Lower lobe of right lung (tissue), 2 donors: ENCODE measurements around the gene RGL1. TPM values are rescaled to one million over a fixed set of nuclear protein-coding genes. Genes with fewer than 3 reads are reported as not detected.
A peak's percentile ranks its signal among the peaks of the same experiment; 100 is the strongest.

Experiments used
- ATAC-seq, 2 donors: fragments of 200-7000 bp; cut with Tn5 transposase; one replicate each; pipeline ENCODE4 v1.9.1; 2020 to 2022; ENCODE audit warnings: mild to moderate bottlenecking in 2 of 2, moderate library complexity in 2 of 2
- DNase-seq: peaks from one replicate; pipeline ENCODE4 v3.0.0-alpha.2; 2020
- H3K27ac ChIP-seq: fragments of 200-600 bp; one replicate; pipeline ENCODE4 v1.8.0; 2022
- H3K27me3 ChIP-seq: fragments of 200-600 bp; one replicate; pipeline ENCODE4 v1.8.0; 2022; ENCODE audit warnings: low read depth
- H3K36me3 ChIP-seq: fragments of 200-600 bp; one replicate; pipeline ENCODE4 v1.8.0; 2022; ENCODE audit warnings: mild to moderate bottlenecking
- H3K4me1 ChIP-seq: fragments of 200-600 bp; one replicate; pipeline ENCODE4 v1.8.0; 2022
- H3K4me3 ChIP-seq: fragments of 200-600 bp; one replicate; pipeline ENCODE4 v1.8.0; 2022; ENCODE audit warnings: mild to moderate bottlenecking
- H3K9me3 ChIP-seq: fragments of 200-600 bp; one replicate; pipeline ENCODE4 v1.8.0; 2022
- intact Hi-C: fragments of 100-400 bp; cut with DNase I; formaldehyde crosslinking; loops from one replicate; pipeline ENCODE4 v1.11.0; 2022
- total RNA-seq: library from RNA; stranded (reverse); fragmentation: NEBNext Ultra II Directional; extraction: Animal tissue kit (Norgen Biotek cat#: 25700); gene quantifications from one replicate; pipeline ENCODE4 v1.2.1, GENCODE V29; 2021
- TF ChIP-seq, protein P1 (sequence below): fragments of 200-600 bp; IDR thresholded peaks from one replicate; pipeline ENCODE4 v1.8.0; 2022; ENCODE audit warnings: antibody characterized with exemption, mild to moderate bottlenecking
- donor health status: DM: no; HTN: yes; CAD: no; lungs with severe emphysema.

The RGL1 gene
- total RNA-seq, 1 donor from 2014 or later = 37.6 TPM

DNA sequence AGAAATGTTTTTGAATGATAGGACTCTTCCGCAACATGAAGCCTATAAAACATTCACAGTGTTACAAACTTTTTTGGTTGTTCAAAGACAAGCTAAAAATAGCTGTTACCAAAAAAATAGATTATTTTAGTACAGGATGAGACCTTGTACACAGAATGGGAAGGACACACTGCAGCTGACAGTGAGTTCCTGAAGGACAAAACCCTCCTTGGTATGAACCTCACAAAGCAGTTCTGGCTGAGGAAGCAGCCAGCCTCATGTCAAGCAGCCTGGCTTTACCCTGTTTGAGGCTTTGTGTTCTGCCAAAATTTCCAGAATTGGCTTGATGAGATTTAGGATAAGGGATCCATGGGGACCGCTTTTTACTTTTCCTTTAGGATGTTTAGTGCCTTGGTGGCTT, 93.7 kb downstream of the RGL1 start:
- intact Hi-C loops = no loop called here
- H3K9me3 ChIP-seq = no peaks in the 10 kb centered on the region
- no peak overlapping the region for H3K4me3 ChIP-seq
- H3K36me3 ChIP-seq = peaks cover 59% of the 10 kb centered on the region
- no peak for ATAC-seq
- peaks cover 16% of the 10 kb centered on the region for H3K4me1 ChIP-seq
- H3K27me3 ChIP-seq = no peaks in the 10 kb centered on the region
- TF ChIP-seq, protein P1, sequence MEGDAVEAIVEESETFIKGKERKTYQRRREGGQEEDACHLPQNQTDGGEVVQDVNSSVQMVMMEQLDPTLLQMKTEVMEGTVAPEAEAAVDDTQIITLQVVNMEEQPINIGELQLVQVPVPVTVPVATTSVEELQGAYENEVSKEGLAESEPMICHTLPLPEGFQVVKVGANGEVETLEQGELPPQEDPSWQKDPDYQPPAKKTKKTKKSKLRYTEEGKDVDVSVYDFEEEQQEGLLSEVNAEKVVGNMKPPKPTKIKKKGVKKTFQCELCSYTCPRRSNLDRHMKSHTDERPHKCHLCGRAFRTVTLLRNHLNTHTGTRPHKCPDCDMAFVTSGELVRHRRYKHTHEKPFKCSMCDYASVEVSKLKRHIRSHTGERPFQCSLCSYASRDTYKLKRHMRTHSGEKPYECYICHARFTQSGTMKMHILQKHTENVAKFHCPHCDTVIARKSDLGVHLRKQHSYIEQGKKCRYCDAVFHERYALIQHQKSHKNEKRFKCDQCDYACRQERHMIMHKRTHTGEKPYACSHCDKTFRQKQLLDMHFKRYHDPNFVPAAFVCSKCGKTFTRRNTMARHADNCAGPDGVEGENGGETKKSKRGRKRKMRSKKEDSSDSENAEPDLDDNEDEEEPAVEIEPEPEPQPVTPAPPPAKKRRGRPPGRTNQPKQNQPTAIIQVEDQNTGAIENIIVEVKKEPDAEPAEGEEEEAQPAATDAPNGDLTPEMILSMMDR = no peak
- H3K27ac ChIP-seq = no peak overlapping the region
- no peak for DNase-seq

- Histone ChIP-seq H3K27me3 (no peaks in the 10 kb centered on the region), H3K36me3 (peaks cover 76% of the 10 kb centered on the region), H3K9me3 (no peaks in the 10 kb centered on the region), H3K27ac (peak overlapping the region; percentile 3), H3K4me1 (peaks cover 8% of the 10 kb centered on the region), H3K4me3 (no peak overlapping the region)
- TF ChIP-seq, protein P1 = no peak
- intact Hi-C loops = no loop called here
- DNase-seq = no peak
- no peak for ATAC-seq
These were observed 96.9 kb downstream of the RGL1 start for GRCh38 chr1:183901748-183902330.

DNA sequence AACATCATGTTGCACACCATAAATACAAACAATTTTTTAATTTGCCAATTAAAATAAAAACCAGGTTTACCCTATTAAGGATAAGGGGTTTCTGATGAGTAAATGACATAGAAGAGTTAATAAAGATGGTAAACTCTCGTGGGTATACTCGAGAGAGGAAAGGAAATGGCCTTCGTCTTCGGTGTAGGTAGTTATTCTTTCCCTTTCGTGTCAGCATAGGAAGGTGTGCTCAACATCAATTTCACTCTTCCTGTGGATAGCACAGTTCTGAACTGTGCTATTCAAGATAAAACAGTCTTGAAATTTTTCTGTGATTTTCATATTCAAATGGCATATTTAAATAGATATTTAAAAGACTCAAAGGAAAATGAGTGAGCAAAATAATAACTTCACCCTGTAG, 98.2 kb downstream of the RGL1 start:
- intact Hi-C loops = no loop called here
- Histone ChIP-seq H3K27ac (no peak overlapping the region), H3K9me3 (no peaks in the 10 kb centered on the region), H3K36me3 (peaks cover 80% of the 10 kb centered on the region), H3K27me3 (no peaks in the 10 kb centered on the region), H3K4me3 (no peak overlapping the region), H3K4me1 (peaks cover 8% of the 10 kb centered on the region)
- TF ChIP-seq, protein P1 = no peak
- DNase-seq (no peak), ATAC-seq (no peak)

DNA sequence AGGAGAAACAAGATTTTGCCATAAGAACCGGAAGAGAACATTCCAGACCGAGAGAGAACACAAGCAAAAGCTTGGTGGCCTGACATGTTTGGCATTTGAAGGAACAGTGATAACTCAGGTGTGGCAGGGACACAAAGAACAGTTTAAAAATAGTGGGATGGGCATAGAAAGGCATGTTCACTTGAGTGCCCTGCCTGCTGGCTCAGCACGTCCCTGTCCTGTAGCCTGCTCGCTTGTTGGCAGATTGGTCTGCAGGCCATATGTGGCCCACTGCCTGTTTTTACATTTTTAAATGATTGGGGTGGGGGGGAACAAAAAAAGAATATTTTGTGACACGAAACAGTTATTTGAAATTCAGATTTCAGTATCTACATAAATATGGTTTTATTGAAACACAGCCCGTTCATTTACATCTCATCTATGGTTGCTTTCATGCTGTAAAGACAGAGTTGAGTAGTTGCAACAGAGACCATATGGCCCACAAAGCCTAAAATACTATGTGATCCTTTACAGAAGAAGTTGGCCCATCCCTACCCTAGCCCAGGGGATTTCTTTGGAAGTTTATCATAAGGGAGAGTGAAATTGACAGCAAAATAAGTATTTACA, 100.7 kb downstream of the RGL1 start:
- peaks cover 86% of the 10 kb centered on the region for H3K36me3 ChIP-seq
- DNase-seq (no peak), ATAC-seq (peak in 1 of 2 donors; percentile 26)
- H3K27ac ChIP-seq = no peak overlapping the region
- no peak overlapping the region for H3K4me3 ChIP-seq
- TF ChIP-seq, protein P1 = no peak
- intact Hi-C loops = no loop called here
- no peaks in the 10 kb centered on the region for H3K27me3 ChIP-seq
- no peaks in the 10 kb centered on the region for H3K9me3 ChIP-seq
- H3K4me1 ChIP-seq = peaks cover 8% of the 10 kb centered on the region

GRCh38 chr1:183907070-183907469, 102.2 kb downstream of the RGL1 start:
- ATAC-seq (no peak), DNase-seq (no peak)
- intact Hi-C loops = no loop called here
- H3K4me1 ChIP-seq = peaks cover 9% of the 10 kb centered on the region
- H3K4me3 ChIP-seq = no peak overlapping the region
- H3K9me3 ChIP-seq = no peaks in the 10 kb centered on the region
- no peak overlapping the region for H3K27ac ChIP-seq
- H3K27me3 ChIP-seq = no peaks in the 10 kb centered on the region
- TF ChIP-seq, protein P1 = no peak
- peaks cover 97% of the 10 kb centered on the region for H3K36me3 ChIP-seq
